NCI-H146 (cell line): ENCODE measurements around the gene CALU.

Source experiments
- DNase-seq: peaks from one replicate; lab custom pipeline; 2025; lab: John Stamatoyannopoulos, UW

The CALU gene

GRCh38 chr7:128725531-128725930 lies 13.6 kb upstream of the CALU start:
- DNase-seq = no peak

- DNase-seq = no peak
Observed at GRCh38 chr7:128726059-128726736, 13.0 kb upstream of the CALU start.

- no peak for DNase-seq
Observed at GRCh38 chr7:128726737-128727072, 12.5 kb upstream of the CALU start.

GRCh38 chr7:128727239-128727638 lies 11.9 kb upstream of the CALU start:
- no peak for DNase-seq

- DNase-seq = no peak
Observed at GRCh38 chr7:128728598-128728997, 10.6 kb upstream of the CALU start.

GRCh38 chr7:128729494-128729893 lies 9.7 kb upstream of the CALU start:
- no peak for DNase-seq

GRCh38 chr7:128731184-128731583 lies 8.0 kb upstream of the CALU start:
- DNase-seq = no peak

GRCh38 chr7:128732521-128733277 lies 6.5 kb upstream of the CALU start:
- no peak for DNase-seq

- DNase-seq = no peak
Observed at GRCh38 chr7:128733278-128733645, 5.9 kb upstream of the CALU start.

- no peak for DNase-seq
Observed at GRCh38 chr7:128734890-128735289, 4.3 kb upstream of the CALU start.

GRCh38 chr7:128735436-128735835 lies 3.7 kb upstream of the CALU start:
- no peak for DNase-seq

GRCh38 chr7:128737441-128737840 lies 1.7 kb upstream of the CALU start:
- no peak for DNase-seq

GRCh38 chr7:128737867-128738385 lies 1.2 kb upstream of the CALU start:
- no peak for DNase-seq

GRCh38 chr7:128738570-128739047 lies 550 bp upstream of the CALU start:
- no peak for DNase-seq

- no peak for DNase-seq
Observed at GRCh38 chr7:128739990-128740682, 977 bp downstream of the CALU start.

GRCh38 chr7:128740996-128741395 lies 1.8 kb downstream of the CALU start:
- DNase-seq = no peak

GRCh38 chr7:128741491-128741890 lies 2.3 kb downstream of the CALU start:
- DNase-seq = no peak

GRCh38 chr7:128742206-128742605 lies 3.0 kb downstream of the CALU start:
- no peak for DNase-seq

GRCh38 chr7:128743112-128743772 lies 4.1 kb downstream of the CALU start:
- no peak for DNase-seq

- DNase-seq = no peak
Observed at GRCh38 chr7:128744366-128744905, 5.3 kb downstream of the CALU start.

GRCh38 chr7:128745706-128746105 lies 6.5 kb downstream of the CALU start:
- DNase-seq = no peak
